GM12878 (cell line): Measurements from ENCODE around the gene B4GALT3. TPM values are rescaled to one million over a fixed set of nuclear protein-coding genes. Genes with fewer than 3 reads are reported as not detected.

Source experiments
- BACH1 ChIP-seq: fragments of 450-650 bp; IDR thresholded peaks from 2 replicates; pipeline ENCODE4 v1.6.1; 2017; ENCODE audit warnings: mild to moderate bottlenecking, borderline replicate concordance
- BMI1 ChIP-seq: fragments of 450-650 bp; IDR thresholded peaks from 2 replicates; pipeline ENCODE4 v1.6.1; 2016; ENCODE audit warnings: mild to moderate bottlenecking, moderate library complexity, borderline replicate concordance
- CREB1 ChIP-seq: IDR thresholded peaks from 2 replicates; pipeline ENCODE4 v1.6.1; 2012; ENCODE audit warnings: low read depth, mild to moderate bottlenecking, inconsistent platforms
- KLF5 ChIP-seq: fragments of 450-650 bp; IDR thresholded peaks from 2 replicates; pipeline ENCODE4 v1.6.1; 2014; ENCODE audit warnings: mild to moderate bottlenecking; ENCODE audit not compliant: partially characterized antibody
- NFYA ChIP-seq: IDR thresholded peaks from 2 replicates; pipeline ENCODE4 v1.6.1; 2011; ENCODE audit warnings: low read depth, mild to moderate bottlenecking, low read length, improper control_type of control experiment, borderline replicate concordance
- NR2F1 ChIP-seq: fragments of 450-650 bp; conservative IDR thresholded peaks from 2 replicates; pipeline ENCODE4 v1.6.1; 2017; ENCODE audit warnings: mild to moderate bottlenecking
- POLR2A ChIP-seq: IDR thresholded peaks from 2 replicates; pipeline ENCODE4 v1.6.1; 2011; ENCODE audit warnings: low read depth, mild to moderate bottlenecking, low read length
- POU2F2 ChIP-seq: IDR thresholded peaks from 3 replicates; pipeline ENCODE4 v1.6.1; 2011; ENCODE audit warnings: low read depth, mild to moderate bottlenecking, low read length, borderline replicate concordance
- RCOR1 ChIP-seq: conservative IDR thresholded peaks from 2 replicates; pipeline ENCODE4 v1.6.1; 2012; ENCODE audit warnings: low read depth, low read length, improper control_type of control experiment
- SRF ChIP-seq, 2 experiments: IDR thresholded peaks; 2 replicates each; pipeline ENCODE4 v1.6.1; 2011; ENCODE audit warnings: low read depth in 2 of 2, low read length in 2 of 2, mild to moderate bottlenecking in 1 of 2, moderate library complexity in 1 of 2
- STAT3 ChIP-seq: IDR thresholded peaks from 2 replicates; pipeline ENCODE4 v1.6.1; 2011; ENCODE audit warnings: low read depth, low read length, improper control_type of control experiment
- SUPT20H ChIP-seq: IDR thresholded peaks from 2 replicates; pipeline ENCODE4 v1.6.1; 2011; ENCODE audit warnings: low read depth, mild to moderate bottlenecking, low read length, moderate library complexity, borderline replicate concordance; ENCODE audit not compliant: control insufficient read depth
- TBL1XR1 ChIP-seq: IDR thresholded peaks from 2 replicates; pipeline ENCODE4 v1.6.1; 2012; ENCODE audit warnings: low read depth, low read length, improper control_type of control experiment
- ZNF207 ChIP-seq: fragments of 450-650 bp; IDR thresholded peaks from 2 replicates; pipeline ENCODE4 v1.6.1; 2014; ENCODE audit warnings: antibody characterized with exemption, mild to moderate bottlenecking, borderline replicate concordance
- ZSCAN29 ChIP-seq: fragments of 450-650 bp; IDR thresholded peaks from 2 replicates; pipeline ENCODE4 v1.6.1; 2017; ENCODE audit warnings: mild to moderate bottlenecking, moderate library complexity
- polyA plus RNA-seq, 11 experiments: library from polyadenylated mRNA; depleted of rRNA in 4 of 11; unstranded in 6 of 11; stranded (reverse) in 5 of 11; fragments of >200 nt; fragmentation: Nextera tagmentation in 4 of 11; fragmentation: Illumina TruSeq in 1 of 11; extraction: Ambion mirVana in 4 of 11; extraction: Trizol in 1 of 11; gene quantifications; 1 replicate in 1 of 11; 2 replicates in 10 of 11; pipeline versions ENCODE4 v1.2.1 to v1.2.3, GENCODE V29; 2011 to 2016; ENCODE audit warnings: inconsistent platforms in 2 of 11, missing spikeins in 2 of 11, low read depth in 1 of 11
- total RNA-seq, 4 experiments: library from RNA; depleted of rRNA in 3 of 4; stranded (reverse); fragments of >200 nt in 3 of 4; fragmentation: Illumina TruSeq in 1 of 4; extraction: Trizol in 1 of 4; gene quantifications; 2 replicates each; pipeline versions ENCODE4 v1.2.1 to v1.2.3, GENCODE V29; 2013 to 2021
- TF ChIP-seq, protein P1 (sequence below): fragments of 450-650 bp; IDR thresholded peaks from 2 replicates; pipeline ENCODE4 v1.6.1; 2017; ENCODE audit warnings: mild to moderate bottlenecking, moderate library complexity
- TF ChIP-seq, protein P2 (sequence below): fragments of 450-650 bp; formaldehyde crosslinking; IDR thresholded peaks from 2 replicates; pipeline ENCODE4 v1.5.0; 2022; ENCODE audit warnings: mild to moderate bottlenecking, missing genetic modification characterization
- TF ChIP-seq, protein P3 (sequence below): fragments of 150-350 bp; IDR thresholded peaks from 2 replicates; pipeline ENCODE4 v1.6.1; 2016; ENCODE audit warnings: low read depth, low read length
- TF ChIP-seq, protein P4 (sequence below): fragments of 450-650 bp; IDR thresholded peaks from 2 replicates; pipeline ENCODE4 v1.6.1; 2014; ENCODE audit warnings: mild to moderate bottlenecking

Gene B4GALT3
- total and polyA plus RNA-seq, 10 of the 15 experiments (the other 5 are each of a cell fraction or from before 2014, with no cell fraction given) = 27.1 to 58.9 (median 42.6) TPM

DNA sequence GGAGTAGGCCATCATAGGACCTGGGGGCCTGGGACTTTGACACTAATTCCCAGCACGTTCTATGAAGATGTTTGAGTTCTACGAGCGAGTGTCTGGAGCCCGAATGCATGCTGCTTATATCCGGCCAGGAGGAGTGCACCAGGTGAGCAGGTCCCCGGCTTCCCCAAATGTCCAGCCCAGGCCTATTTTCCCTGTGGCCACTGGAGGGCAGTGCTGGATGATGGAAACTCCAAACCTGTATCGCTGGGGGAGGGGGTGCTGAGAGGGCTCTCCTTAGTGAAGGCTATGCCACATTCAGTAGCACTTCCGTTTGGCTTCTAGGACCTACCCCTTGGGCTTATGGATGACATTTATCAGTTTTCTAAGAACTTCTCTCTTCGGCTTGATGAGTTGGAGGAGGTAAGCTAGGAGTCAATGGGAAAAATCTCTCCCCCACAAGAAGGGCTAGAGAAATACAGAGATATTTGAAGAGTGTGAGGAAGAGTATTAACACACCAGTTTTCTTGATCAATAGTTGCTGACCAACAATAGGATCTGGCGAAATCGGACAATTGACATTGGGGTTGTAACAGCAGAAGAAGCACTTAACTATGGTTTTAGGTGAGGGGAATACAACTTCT, 32.6 kb upstream of the B4GALT3 start (continued):
- no peak for TF ChIP-seq SUPT20H
- TF ChIP-seq STAT3 = no peak
- TF ChIP-seq ZSCAN29 = no peak
- TF ChIP-seq, protein P1, sequence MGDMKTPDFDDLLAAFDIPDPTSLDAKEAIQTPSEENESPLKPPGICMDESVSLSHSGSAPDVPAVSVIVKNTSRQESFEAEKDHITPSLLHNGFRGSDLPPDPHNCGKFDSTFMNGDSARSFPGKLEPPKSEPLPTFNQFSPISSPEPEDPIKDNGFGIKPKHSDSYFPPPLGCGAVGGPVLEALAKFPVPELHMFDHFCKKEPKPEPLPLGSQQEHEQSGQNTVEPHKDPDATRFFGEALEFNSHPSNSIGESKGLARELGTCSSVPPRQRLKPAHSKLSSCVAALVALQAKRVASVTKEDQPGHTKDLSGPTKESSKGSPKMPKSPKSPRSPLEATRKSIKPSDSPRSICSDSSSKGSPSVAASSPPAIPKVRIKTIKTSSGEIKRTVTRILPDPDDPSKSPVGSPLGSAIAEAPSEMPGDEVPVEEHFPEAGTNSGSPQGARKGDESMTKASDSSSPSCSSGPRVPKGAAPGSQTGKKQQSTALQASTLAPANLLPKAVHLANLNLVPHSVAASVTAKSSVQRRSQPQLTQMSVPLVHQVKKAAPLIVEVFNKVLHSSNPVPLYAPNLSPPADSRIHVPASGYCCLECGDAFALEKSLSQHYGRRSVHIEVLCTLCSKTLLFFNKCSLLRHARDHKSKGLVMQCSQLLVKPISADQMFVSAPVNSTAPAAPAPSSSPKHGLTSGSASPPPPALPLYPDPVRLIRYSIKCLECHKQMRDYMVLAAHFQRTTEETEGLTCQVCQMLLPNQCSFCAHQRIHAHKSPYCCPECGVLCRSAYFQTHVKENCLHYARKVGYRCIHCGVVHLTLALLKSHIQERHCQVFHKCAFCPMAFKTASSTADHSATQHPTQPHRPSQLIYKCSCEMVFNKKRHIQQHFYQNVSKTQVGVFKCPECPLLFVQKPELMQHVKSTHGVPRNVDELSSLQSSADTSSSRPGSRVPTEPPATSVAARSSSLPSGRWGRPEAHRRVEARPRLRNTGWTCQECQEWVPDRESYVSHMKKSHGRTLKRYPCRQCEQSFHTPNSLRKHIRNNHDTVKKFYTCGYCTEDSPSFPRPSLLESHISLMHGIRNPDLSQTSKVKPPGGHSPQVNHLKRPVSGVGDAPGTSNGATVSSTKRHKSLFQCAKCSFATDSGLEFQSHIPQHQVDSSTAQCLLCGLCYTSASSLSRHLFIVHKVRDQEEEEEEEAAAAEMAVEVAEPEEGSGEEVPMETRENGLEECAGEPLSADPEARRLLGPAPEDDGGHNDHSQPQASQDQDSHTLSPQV = no peak
- no peak for TF ChIP-seq KLF5
- TF ChIP-seq NFYA = no peak
- TF ChIP-seq NR2F1 = no peak
- TF ChIP-seq, protein P2, sequence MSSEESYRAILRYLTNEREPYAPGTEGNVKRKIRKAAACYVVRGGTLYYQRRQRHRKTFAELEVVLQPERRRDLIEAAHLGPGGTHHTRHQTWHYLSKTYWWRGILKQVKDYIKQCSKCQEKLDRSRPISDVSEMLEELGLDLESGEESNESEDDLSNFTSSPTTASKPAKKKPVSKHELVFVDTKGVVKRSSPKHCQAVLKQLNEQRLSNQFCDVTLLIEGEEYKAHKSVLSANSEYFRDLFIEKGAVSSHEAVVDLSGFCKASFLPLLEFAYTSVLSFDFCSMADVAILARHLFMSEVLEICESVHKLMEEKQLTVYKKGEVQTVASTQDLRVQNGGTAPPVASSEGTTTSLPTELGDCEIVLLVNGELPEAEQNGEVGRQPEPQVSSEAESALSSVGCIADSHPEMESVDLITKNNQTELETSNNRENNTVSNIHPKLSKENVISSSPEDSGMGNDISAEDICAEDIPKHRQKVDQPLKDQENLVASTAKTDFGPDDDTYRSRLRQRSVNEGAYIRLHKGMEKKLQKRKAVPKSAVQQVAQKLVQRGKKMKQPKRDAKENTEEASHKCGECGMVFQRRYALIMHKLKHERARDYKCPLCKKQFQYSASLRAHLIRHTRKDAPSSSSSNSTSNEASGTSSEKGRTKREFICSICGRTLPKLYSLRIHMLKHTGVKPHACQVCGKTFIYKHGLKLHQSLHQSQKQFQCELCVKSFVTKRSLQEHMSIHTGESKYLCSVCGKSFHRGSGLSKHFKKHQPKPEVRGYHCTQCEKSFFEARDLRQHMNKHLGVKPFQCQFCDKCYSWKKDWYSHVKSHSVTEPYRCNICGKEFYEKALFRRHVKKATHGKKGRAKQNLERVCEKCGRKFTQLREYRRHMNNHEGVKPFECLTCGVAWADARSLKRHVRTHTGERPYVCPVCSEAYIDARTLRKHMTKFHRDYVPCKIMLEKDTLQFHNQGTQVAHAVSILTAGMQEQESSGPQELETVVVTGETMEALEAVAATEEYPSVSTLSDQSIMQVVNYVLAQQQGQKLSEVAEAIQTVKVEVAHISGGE (CRISPR knock-in tag) = no peak
- TF ChIP-seq CREB1 = no peak
- TF ChIP-seq, protein P3, sequence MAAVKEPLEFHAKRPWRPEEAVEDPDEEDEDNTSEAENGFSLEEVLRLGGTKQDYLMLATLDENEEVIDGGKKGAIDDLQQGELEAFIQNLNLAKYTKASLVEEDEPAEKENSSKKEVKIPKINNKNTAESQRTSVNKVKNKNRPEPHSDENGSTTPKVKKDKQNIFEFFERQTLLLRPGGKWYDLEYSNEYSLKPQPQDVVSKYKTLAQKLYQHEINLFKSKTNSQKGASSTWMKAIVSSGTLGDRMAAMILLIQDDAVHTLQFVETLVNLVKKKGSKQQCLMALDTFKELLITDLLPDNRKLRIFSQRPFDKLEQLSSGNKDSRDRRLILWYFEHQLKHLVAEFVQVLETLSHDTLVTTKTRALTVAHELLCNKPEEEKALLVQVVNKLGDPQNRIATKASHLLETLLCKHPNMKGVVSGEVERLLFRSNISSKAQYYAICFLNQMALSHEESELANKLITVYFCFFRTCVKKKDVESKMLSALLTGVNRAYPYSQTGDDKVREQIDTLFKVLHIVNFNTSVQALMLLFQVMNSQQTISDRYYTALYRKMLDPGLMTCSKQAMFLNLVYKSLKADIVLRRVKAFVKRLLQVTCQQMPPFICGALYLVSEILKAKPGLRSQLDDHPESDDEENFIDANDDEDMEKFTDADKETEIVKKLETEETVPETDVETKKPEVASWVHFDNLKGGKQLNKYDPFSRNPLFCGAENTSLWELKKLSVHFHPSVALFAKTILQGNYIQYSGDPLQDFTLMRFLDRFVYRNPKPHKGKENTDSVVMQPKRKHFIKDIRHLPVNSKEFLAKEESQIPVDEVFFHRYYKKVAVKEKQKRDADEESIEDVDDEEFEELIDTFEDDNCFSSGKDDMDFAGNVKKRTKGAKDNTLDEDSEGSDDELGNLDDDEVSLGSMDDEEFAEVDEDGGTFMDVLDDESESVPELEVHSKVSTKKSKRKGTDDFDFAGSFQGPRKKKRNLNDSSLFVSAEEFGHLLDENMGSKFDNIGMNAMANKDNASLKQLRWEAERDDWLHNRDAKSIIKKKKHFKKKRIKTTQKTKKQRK = no peak
- no peak for TF ChIP-seq POLR2A
- TF ChIP-seq BACH1 = 0 out of 2 replicates have a peak, but pooled peaks have one; percentile 19
- TF ChIP-seq, protein P4, sequence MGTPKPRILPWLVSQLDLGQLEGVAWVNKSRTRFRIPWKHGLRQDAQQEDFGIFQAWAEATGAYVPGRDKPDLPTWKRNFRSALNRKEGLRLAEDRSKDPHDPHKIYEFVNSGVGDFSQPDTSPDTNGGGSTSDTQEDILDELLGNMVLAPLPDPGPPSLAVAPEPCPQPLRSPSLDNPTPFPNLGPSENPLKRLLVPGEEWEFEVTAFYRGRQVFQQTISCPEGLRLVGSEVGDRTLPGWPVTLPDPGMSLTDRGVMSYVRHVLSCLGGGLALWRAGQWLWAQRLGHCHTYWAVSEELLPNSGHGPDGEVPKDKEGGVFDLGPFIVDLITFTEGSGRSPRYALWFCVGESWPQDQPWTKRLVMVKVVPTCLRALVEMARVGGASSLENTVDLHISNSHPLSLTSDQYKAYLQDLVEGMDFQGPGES = no peak
- TF ChIP-seq SRF (IDR thresholded peaks at IDR 0.05; ENCODE audit: low read depth in 2 of 2, low read length in 2 of 2) = no peak
- no peak for TF ChIP-seq TBL1XR1
- no peak for TF ChIP-seq RCOR1
- no peak for TF ChIP-seq BMI1
- TF ChIP-seq ZNF207 = 0 out of 2 replicates have a peak, but pooled peaks have one; percentile 20
- no peak; the same call in 2 of the 3 replicates for TF ChIP-seq POU2F2
